Right atrium auricular region (tissue), 2 donors: ENCODE data around the gene ZNF136. TPM values are rescaled to one million over a fixed set of nuclear protein-coding genes. Genes with fewer than 3 reads are reported as not detected.

Experiments used
- DNase-seq: peaks from one replicate; pipeline ENCODE4 v3.0.0-alpha.2; 2019; ENCODE audit warnings: low spot score
- H3K27ac ChIP-seq, 2 donors: fragments of 200-600 bp; sonication (generic); 1 replicate in 1 of 2; 2 replicates in 1 of 2; pipeline ENCODE4 v1.5.1; 2016 to 2019
- H3K27me3 ChIP-seq, 2 donors: fragments of 200-600 bp; sonication (generic); one replicate each; pipeline versions ENCODE4 v1.5.1 to v1.6.0; 2017 to 2019
- H3K36me3 ChIP-seq: fragments of 200-600 bp; sonication (generic); one replicate; pipeline ENCODE4 v1.5.1; 2016
- H3K4me1 ChIP-seq, 2 donors: fragments of 200-600 bp; sonication (generic); one replicate each; pipeline versions ENCODE4 v1.5.1 to v1.6.0; 2017 to 2019
- H3K4me3 ChIP-seq, 2 donors: fragments of 200-600 bp; sonication (generic); 1 replicate in 1 of 2; 2 replicates in 1 of 2; pipeline ENCODE4 v1.5.1; 2017 to 2019; ENCODE audit warnings: mild to moderate bottlenecking in 1 of 2, moderate library complexity in 1 of 2
- H3K9me3 ChIP-seq, 2 donors: fragments of 200-600 bp; sonication (generic); one replicate each; pipeline ENCODE4 v1.5.1; 2019
- CTCF ChIP-seq, 2 donors: fragments of 200-600 bp; sonication (generic); IDR thresholded peaks; one replicate each; pipeline ENCODE4 v1.5.1; 2019; ENCODE audit warnings: antibody characterized with exemption in 2 of 2
- total RNA-seq, 2 donors: library from RNA; depleted of rRNA; stranded (reverse); fragments of >200 nt; gene quantifications; one replicate each; pipeline ENCODE4 v1.1.0, GENCODE V29; 2016

Gene ZNF136
- total RNA-seq, 2 donors from 2014 or later, result 3.2 to 3.6 TPM

- Histone ChIP-seq H3K4me1 (no peaks in the 10 kb centered on the region), H3K27ac (no peak overlapping the region), H3K27me3 (no peaks in the 10 kb centered on the region), H3K4me3 (no peak overlapping the region), H3K9me3 (no peaks in the 10 kb centered on the region), H3K36me3 (peaks cover 10% of the 10 kb centered on the region)
- TF ChIP-seq CTCF (IDR thresholded peaks at IDR 0.05), result no peak
- no peak for DNase-seq
These were observed 74.4 kb downstream of the ZNF136 start for GRCh38 chr19:12237143-12237839.

Other genes with a start within 250 kb of the ZNF136 start
- 1 to 10 TPM; 4.4 to 5.2 TPM for gene ZNF700, start 238.0 kb upstream of the ZNF136 start, total RNA-seq
- 1 to 10 TPM; 1.4 to 2.6 TPM for gene ZNF763, start 198.1 kb upstream of the ZNF136 start, total RNA-seq
- gene ZNF433, start 127.4 kb upstream of the ZNF136 start, total RNA-seq, result 1 to 10 TPM; 4.4 to 5.5 TPM
- gene ZNF878, start 110.1 kb upstream of the ZNF136 start, total RNA-seq, result under 1 TPM; 0.20 to 0.26 TPM
- gene ZNF844, start 98.4 kb upstream of the ZNF136 start, total RNA-seq, result 10 to 100 TPM in 1 of 2 donors, 1 to 10 TPM in 1; 6.2 to 10.8 TPM
- gene ZNF20, start 22.7 kb upstream of the ZNF136 start, total RNA-seq, result 1 to 10 TPM in 1 of 2 donors, under 1 TPM in 1; 0.79 to 1.4 TPM
- gene ZNF625, start 6.4 kb upstream of the ZNF136 start, total RNA-seq, result 1 to 10 TPM; 3.2 to 6.3 TPM
- gene ZNF44, start 131.8 kb downstream of the ZNF136 start, total RNA-seq, result 1 to 10 TPM; 4.6 to 8.6 TPM
- 1 to 10 TPM; 4.7 to 7.6 TPM for gene ZNF563, start 170.5 kb downstream of the ZNF136 start, total RNA-seq
- gene ZNF442, start 202.6 kb downstream of the ZNF136 start, total RNA-seq, result 1 to 10 TPM; 1.0 to 1.8 TPM
- gene ZNF799, start 238.2 kb downstream of the ZNF136 start, total RNA-seq, result 1 to 10 TPM; 2.0 to 2.2 TPM